Loucy (cell line): ENCODE measurements around the gene COQ10B.
"Not testable (repeated sequence)": the region's sequence is repeated elsewhere in the genome, so short reads cannot be mapped to it uniquely, and the experiment has no call there.

Source experiments
- H2AFZ ChIP-seq: fragments of 200-600 bp; sonication (generic); 2 replicates; pipeline ENCODE4 v1.6.0; 2016; ENCODE audit warnings: antibody characterized with exemption, mild to moderate bottlenecking, low read length, moderate library complexity
- H3F3A ChIP-seq: fragments of 200-600 bp; 2 replicates; pipeline ENCODE4 v1.6.0; 2016; ENCODE audit warnings: antibody characterized with exemption, low read depth, mild to moderate bottlenecking
- H3K27me3 ChIP-seq: fragments of 200-600 bp; sonication (generic); 2 replicates; pipeline ENCODE4 v1.6.1; 2014; ENCODE audit warnings: low read length, mild to moderate bottlenecking; ENCODE audit not compliant: insufficient read depth, poor library complexity, severe bottlenecking
- H3K36me3 ChIP-seq: fragments of 200-600 bp; sonication (generic); 2 replicates; pipeline ENCODE4 v1.6.1; 2016; ENCODE audit warnings: low read length; ENCODE audit not compliant: insufficient read depth
- H3K4me1 ChIP-seq: fragments of 200-600 bp; sonication (generic); 2 replicates; pipeline ENCODE4 v1.5.1; 2014; ENCODE audit warnings: low read length, mild to moderate bottlenecking; ENCODE audit not compliant: insufficient read depth, poor library complexity, severe bottlenecking
- H3K4me2 ChIP-seq: fragments of 200-600 bp; sonication (generic); 2 replicates; pipeline ENCODE4 v1.6.0; 2014; ENCODE audit warnings: antibody characterized with exemption, low read length, low read depth, mild to moderate bottlenecking; ENCODE audit not compliant: poor library complexity, severe bottlenecking
- H3K4me3 ChIP-seq: fragments of 200-600 bp; sonication (generic); 2 replicates; pipeline ENCODE4 v1.5.1; 2014; ENCODE audit warnings: low read length, mild to moderate bottlenecking, mixed read lengths; ENCODE audit not compliant: poor library complexity, severe bottlenecking
- H3K79me2 ChIP-seq: fragments of 200-600 bp; sonication (generic); 2 replicates; pipeline ENCODE4 v1.6.1; 2014; ENCODE audit warnings: low read length; ENCODE audit not compliant: insufficient read depth
- H3K9ac ChIP-seq: fragments of 200-600 bp; sonication (generic); 2 replicates; pipeline ENCODE4 v1.6.0; 2014; ENCODE audit warnings: mild to moderate bottlenecking, low read depth, low read length, moderate library complexity; ENCODE audit not compliant: poor library complexity, severe bottlenecking
- H3K9me2 ChIP-seq: fragments of 200-600 bp; sonication (generic); replicated peaks from 2 replicates; pipeline ENCODE4 v1.6.1; 2016; ENCODE audit warnings: low read depth, low read length, mixed read lengths
- H3K9me3 ChIP-seq: fragments of 200-600 bp; sonication (generic); 2 replicates; pipeline ENCODE4 v1.6.1; 2014; ENCODE audit warnings: mild to moderate bottlenecking, antibody characterized with exemption, low read length, low read depth; ENCODE audit not compliant: insufficient read depth
- H4K20me1 ChIP-seq: fragments of 200-600 bp; sonication (generic); 2 replicates; pipeline ENCODE4 v1.6.0; 2014; ENCODE audit warnings: antibody characterized with exemption, low read length, mild to moderate bottlenecking; ENCODE audit not compliant: insufficient read depth, poor library complexity, severe bottlenecking
- CTCF ChIP-seq: fragments of 200-600 bp; sonication (generic); conservative IDR thresholded peaks from 2 replicates; pipeline ENCODE4 v1.5.1; 2014; ENCODE audit warnings: mild to moderate bottlenecking, antibody characterized with exemption, low read length
- EZH2phosphoT487 ChIP-seq: fragments of 200-600 bp; IDR thresholded peaks from 2 replicates; pipeline ENCODE4 v1.6.1; 2018; ENCODE audit warnings: antibody characterized with exemption, mild to moderate bottlenecking, moderate library complexity, borderline replicate concordance

COQ10B gene

GRCh38 chr2:197427986-197428385 lies 25.4 kb upstream of the COQ10B start:
- peak overlapping the region; percentile 90 for H3K4me3 ChIP-seq
- peaks cover 63% of the 10 kb centered on the region for H3K4me1 ChIP-seq
- H3K9me2 ChIP-seq = no peaks in the 10 kb centered on the region
- no peak for TF ChIP-seq CTCF
- no peak for TF ChIP-seq EZH2phosphoT487
- H3K4me2 ChIP-seq = peak overlapping the region; percentile 98
- peaks cover 100% of the 10 kb centered on the region for H4K20me1 ChIP-seq
- peaks cover 13% of the 10 kb centered on the region; the same call in 1 of the 2 replicates for H3K36me3 ChIP-seq
- H3K27me3 ChIP-seq = no peaks in the 10 kb centered on the region
- H3K79me2 ChIP-seq = peaks cover 100% of the 10 kb centered on the region
- H2AFZ ChIP-seq = no peak overlapping the region
- H3F3A ChIP-seq = no peaks in the 10 kb centered on the region
- no peaks in the 10 kb centered on the region for H3K9me3 ChIP-seq
- H3K9ac ChIP-seq = no peak overlapping the region

GRCh38 chr2:197431858-197432257 lies 21.5 kb upstream of the COQ10B start:
- H3K4me3 ChIP-seq = peak overlapping the region; percentile 90
- H4K20me1 ChIP-seq = peaks cover 78% of the 10 kb centered on the region
- H3F3A ChIP-seq = no peaks in the 10 kb centered on the region
- no peaks in the 10 kb centered on the region for H3K9me3 ChIP-seq
- H3K79me2 ChIP-seq = peaks cover 93% of the 10 kb centered on the region
- peak overlapping the region; percentile 98 for H3K4me2 ChIP-seq
- peaks cover 8% of the 10 kb centered on the region for H3K27me3 ChIP-seq
- peaks cover 3% of the 10 kb centered on the region; the same call in 1 of the 2 replicates for H3K36me3 ChIP-seq
- peaks cover 72% of the 10 kb centered on the region for H3K4me1 ChIP-seq
- TF ChIP-seq CTCF (no peak), EZH2phosphoT487 (no peak)
- no peaks in the 10 kb centered on the region for H3K9me2 ChIP-seq
- H3K9ac ChIP-seq = peak overlapping the region; percentile 96
- no peak overlapping the region for H2AFZ ChIP-seq

GRCh38 chr2:197432527-197432926 lies 20.8 kb upstream of the COQ10B start:
- Histone ChIP-seq H4K20me1 (peaks cover 72% of the 10 kb centered on the region), H3K4me1 (peaks cover 65% of the 10 kb centered on the region), H3K4me2 (peak overlapping the region; percentile 98), H3K79me2 (peaks cover 87% of the 10 kb centered on the region), H3K4me3 (peak overlapping the region; percentile 90), H3K9ac (peak overlapping the region; percentile 96)
- not testable (repeated sequence) for H3K9me3 ChIP-seq, H3K9me2 ChIP-seq, H3F3A ChIP-seq, H3K27me3 ChIP-seq, H2AFZ ChIP-seq, H3K36me3 ChIP-seq

GRCh38 chr2:197433780-197434438 lies 19.4 kb upstream of the COQ10B start:
- H3K79me2 ChIP-seq = peaks cover 73% of the 10 kb centered on the region
- no peaks in the 10 kb centered on the region for H3F3A ChIP-seq
- H3K27me3 ChIP-seq = peaks cover 8% of the 10 kb centered on the region
- peaks cover 58% of the 10 kb centered on the region for H4K20me1 ChIP-seq
- peak overlapping the region; percentile 90 for H3K4me3 ChIP-seq
- TF ChIP-seq CTCF (no peak), EZH2phosphoT487 (no peak)
- H3K9me2 ChIP-seq = no peaks in the 10 kb centered on the region
- peak overlapping the region; percentile 98 for H3K4me2 ChIP-seq
- H2AFZ ChIP-seq = no peak overlapping the region
- peak overlapping the region; percentile 96 for H3K9ac ChIP-seq
- H3K9me3 ChIP-seq = no peaks in the 10 kb centered on the region
- H3K36me3 ChIP-seq = peaks cover 2% of the 10 kb centered on the region; the same call in 1 of the 2 replicates
- peaks cover 57% of the 10 kb centered on the region for H3K4me1 ChIP-seq
